GM12878 (cell line): ENCODE data around the gene EYA2.

Experiments used
- TAF1 ChIP-seq: IDR thresholded peaks from 2 replicates; pipeline ENCODE4 v1.6.1; 2011; ENCODE audit warnings: mild to moderate bottlenecking, low read depth, low read length, borderline replicate concordance
- YY1 ChIP-seq: IDR thresholded peaks from 2 replicates; pipeline ENCODE4 v1.6.1; 2011; ENCODE audit warnings: low read depth, mild to moderate bottlenecking, low read length
- ZNF217 ChIP-seq: fragments of 450-650 bp; IDR thresholded peaks from 2 replicates; pipeline ENCODE4 v1.6.1; 2017; ENCODE audit warnings: antibody characterized with exemption, mild to moderate bottlenecking

- TF ChIP-seq TAF1 (no peak), ZNF217 (no peak), YY1 (no peak)
Observed at GRCh38 chr20:47237715-47238114, 343.1 kb downstream of the EYA2 start.
